Stimulated activated CD8-positive, alpha-beta memory T cell treated with anti-CD3 and anti-CD28 coated beads, Interleukin-4, amount 100 ng/mL, for 4 hours (primary cell): ENCODE measurements around the gene HYAL1.

Experiments used
- DNase-seq, 2 donors: peaks; one replicate each; pipeline ENCODE4 v3.0.0-alpha.2; 2020; ENCODE audit warnings: low read depth in 2 of 2, low spot score in 1 of 2

Gene HYAL1

GRCh38 chr3:50334339-50335075, 31.1 kb upstream of the HYAL1 start:
- no peak for DNase-seq

GRCh38 chr3:50333744-50334328, 30.5 kb upstream of the HYAL1 start:
- no peak for DNase-seq

- no peak for DNase-seq
Measured at GRCh38 chr3:50331364-50331907, 28.1 kb upstream of the HYAL1 start.

GRCh38 chr3:50330330-50330729, 27.0 kb upstream of the HYAL1 start:
- DNase-seq = no peak

GRCh38 chr3:50327943-50328691, 24.7 kb upstream of the HYAL1 start, which contains the start of gene TUSC2:
TSS of gene TUSC2 (minus strand) at chr3:50328223. CDS start at chr3:50328099, 124 bp downstream.
- peak; percentile 89 to 90 for DNase-seq

- DNase-seq = no peak
Measured at GRCh38 chr3:50327129-50327528, 23.8 kb upstream of the HYAL1 start.

GRCh38 chr3:50326182-50326541, 22.8 kb upstream of the HYAL1 start:
- DNase-seq = no peak

GRCh38 chr3:50325497-50326181, 22.3 kb upstream of the HYAL1 start:
- DNase-seq = no peak

GRCh38 chr3:50325113-50325480, 21.7 kb upstream of the HYAL1 start:
- DNase-seq = no peak

GRCh38 chr3:50324351-50325112, 21.2 kb upstream of the HYAL1 start:
- DNase-seq = peak in 1 of 2 donors; percentile 33

- no peak for DNase-seq
Measured at GRCh38 chr3:50323614-50324199, 20.3 kb upstream of the HYAL1 start.

- DNase-seq = no peak
Measured at GRCh38 chr3:50323092-50323600, 19.8 kb upstream of the HYAL1 start.

- DNase-seq = no peak
Measured at GRCh38 chr3:50322386-50323091, 19.2 kb upstream of the HYAL1 start, which contains the start of gene HYAL2. TSS of gene HYAL2 (minus strand) at chr3:50322745. CDS start at chr3:50320489, 2,256 bp downstream.

- DNase-seq = no peak
Measured at GRCh38 chr3:50322115-50322385, 18.7 kb upstream of the HYAL1 start.

GRCh38 chr3:50321336-50322114, 18.2 kb upstream of the HYAL1 start:
- DNase-seq = peak; percentile 59 to 65

- DNase-seq = peak in 1 of 2 donors; percentile 35
Measured at GRCh38 chr3:50320853-50321335, 17.5 kb upstream of the HYAL1 start.

- DNase-seq = no peak
Measured at GRCh38 chr3:50319894-50320625, 16.7 kb upstream of the HYAL1 start.
